GM21360 (cell line): ENCODE results near the gene IL4R.
"Not testable (repeated sequence)": the region's sequence is repeated elsewhere in the genome, so short reads cannot be mapped to it uniquely, and the experiment has no call there.

Experiments
- ATAC-seq: cut with Tn5 transposase; IDR thresholded peaks from one replicate; pipeline ENCODE4 v1.9.1; 2021; ENCODE audit warnings: mild to moderate bottlenecking, moderate library complexity; ENCODE audit not compliant: unreplicated experiment

The IL4R gene

DNA sequence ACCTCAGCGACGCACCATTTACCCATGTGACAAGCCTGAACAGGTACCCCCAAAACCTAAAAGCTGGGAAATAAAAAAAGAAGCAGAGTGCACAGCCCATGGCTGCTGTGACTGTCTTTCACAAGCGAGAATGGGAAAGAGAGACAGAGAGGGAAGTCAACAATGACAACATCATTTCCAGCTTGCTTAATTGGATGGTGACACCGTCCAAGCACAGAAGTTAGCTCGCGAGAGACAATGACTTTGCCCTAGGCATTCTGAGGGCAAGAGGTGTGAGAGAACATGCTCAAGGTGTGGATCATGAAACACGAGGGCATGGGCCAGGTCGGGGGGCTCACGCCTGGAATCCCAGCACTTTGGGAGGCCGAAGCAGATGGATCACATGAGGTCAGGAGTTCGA, 25.9 kb upstream of the IL4R start:
- no peak for ATAC-seq

DNA sequence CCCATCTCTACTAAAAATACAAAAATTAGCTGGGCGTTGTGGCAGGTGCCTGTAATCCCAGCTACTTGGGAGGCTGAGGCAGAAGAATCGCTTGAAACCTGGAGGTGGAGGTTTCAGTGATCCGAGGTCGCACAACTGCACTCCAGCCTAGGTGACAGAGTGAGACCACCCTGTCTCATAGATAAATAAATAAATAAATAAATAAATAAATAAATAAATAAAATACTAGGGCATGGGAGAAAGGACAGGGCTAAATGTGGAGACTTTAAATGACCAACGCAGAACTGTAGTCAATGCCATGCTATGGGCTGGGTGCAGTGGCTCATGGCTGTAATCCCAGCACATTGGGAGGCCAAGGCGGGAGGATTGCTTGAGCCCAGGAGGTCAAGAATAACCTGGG, 25.5 kb upstream of the IL4R start:
- not testable (repeated sequence) for ATAC-seq

DNA sequence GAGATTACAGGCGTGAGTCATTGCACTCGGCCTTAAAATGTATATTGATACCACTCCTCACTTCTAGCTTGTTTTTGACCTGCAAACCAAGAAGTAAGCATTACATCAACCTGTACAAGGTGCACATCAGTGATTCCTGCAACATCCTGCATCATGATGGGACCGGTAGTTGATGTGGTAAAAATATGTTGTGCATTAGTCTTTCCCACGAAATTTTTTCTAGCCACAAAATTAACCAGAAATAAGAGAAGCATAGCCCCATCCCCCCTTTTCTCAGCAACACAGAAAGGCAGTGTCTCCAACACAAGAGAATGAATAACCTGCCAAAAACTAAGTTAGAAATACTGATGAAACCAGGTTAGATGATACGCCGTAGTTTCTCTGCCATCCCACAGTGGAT, 24.1 kb upstream of the IL4R start:
- no peak for ATAC-seq

DNA sequence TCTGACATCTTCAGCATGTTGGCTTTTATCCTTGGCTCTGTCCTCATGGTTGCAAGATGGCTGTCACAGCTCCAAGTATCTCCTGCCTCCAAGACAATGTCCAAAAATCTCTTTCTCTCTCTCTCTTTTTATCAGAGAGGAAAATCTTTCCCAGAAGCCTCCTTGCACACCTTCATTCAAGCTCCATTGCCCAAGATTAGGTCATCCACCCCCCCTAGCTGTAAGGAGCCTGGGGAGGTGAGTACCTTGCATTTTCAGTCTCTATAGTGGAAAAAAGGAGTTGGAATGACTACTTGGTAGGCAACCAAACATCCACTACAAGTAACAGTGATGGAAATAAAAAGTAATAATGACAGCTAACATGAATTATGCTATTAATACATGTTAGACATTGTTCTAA, 23.2 kb upstream of the IL4R start:
- no peak for ATAC-seq

DNA sequence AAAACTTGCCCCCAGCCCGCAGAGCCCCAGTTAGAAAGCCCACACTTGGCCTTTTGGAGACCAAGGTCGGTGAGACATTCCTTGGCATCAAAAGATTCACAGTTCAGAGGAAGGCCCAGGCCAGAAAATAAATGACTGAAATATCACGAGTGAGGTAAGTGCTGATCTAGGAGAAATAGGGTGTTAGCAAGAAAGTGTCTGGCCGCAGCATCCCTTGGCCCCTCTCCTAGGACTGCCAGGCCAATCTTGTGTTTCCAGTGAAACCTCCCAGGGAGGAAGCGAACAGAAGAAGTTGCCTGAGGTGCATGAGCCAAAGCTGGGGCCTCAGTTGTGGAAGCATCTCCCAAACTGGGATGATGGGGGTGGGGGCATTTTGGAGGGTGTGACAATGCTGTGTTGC, 22.7 kb upstream of the IL4R start:
- ATAC-seq: no peak

DNA sequence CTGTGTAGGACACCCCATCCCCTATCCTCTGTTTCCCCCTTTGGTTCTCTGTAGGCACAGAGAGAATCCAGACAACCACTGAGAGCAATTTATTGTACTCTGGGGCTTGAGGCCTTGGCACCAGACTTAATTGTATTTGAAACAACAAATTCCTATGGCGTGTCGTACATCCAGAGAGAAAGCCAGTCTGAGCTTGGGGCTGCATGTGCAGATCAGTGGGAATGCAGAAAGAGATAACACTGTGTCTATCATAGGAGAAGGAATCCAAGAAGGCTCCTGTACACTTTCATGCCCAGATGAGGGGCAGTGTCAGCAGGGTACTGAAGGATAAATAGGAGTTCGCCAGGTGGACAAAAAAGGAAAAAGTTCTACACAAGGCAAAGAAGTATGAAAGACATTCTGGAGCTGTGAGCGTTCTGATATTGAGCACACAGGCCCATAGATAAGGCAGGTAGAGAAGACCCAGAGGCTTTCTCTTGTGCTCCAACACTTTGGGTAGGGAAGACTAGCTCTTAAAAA, 22.0 kb upstream of the IL4R start:
- no peak for ATAC-seq

DNA sequence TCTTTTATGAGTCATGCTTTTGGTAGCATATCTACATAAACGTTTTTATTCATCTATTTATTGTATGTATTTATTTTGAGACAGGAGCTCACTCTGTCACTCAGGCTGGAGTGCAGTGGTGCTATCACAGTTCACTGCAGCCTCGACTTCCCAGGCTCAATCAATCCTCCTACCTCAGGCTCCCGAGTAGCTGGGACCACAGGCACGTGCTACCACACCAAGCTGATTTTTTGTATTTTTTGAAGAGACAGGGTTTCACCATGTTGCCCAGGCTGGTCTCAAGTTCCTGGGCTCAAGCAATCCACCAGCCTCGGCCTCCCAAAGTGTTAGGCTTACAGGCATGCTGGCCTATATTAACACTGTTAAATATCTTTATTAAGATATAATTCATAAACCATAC, 20.4 kb upstream of the IL4R start:
- ATAC-seq: no peak

DNA sequence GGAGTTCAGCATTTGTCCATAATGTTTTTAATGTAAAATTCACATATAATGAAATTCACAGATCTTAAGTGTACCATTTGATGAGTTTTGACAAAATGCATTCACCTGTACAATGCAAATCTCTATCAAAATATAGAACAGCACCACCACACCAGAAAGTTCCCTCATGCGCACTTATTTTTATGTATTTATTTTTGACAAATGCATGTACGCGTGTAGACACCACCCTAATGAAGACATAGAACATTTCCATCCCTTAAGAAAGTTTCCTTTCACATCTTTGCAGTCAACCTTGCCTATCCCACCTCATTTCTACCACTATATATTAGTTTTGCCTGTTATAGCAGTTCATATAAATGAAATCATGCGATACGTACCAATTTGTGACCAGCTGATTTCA, 15.6 kb upstream of the IL4R start:
- ATAC-seq: no peak

DNA sequence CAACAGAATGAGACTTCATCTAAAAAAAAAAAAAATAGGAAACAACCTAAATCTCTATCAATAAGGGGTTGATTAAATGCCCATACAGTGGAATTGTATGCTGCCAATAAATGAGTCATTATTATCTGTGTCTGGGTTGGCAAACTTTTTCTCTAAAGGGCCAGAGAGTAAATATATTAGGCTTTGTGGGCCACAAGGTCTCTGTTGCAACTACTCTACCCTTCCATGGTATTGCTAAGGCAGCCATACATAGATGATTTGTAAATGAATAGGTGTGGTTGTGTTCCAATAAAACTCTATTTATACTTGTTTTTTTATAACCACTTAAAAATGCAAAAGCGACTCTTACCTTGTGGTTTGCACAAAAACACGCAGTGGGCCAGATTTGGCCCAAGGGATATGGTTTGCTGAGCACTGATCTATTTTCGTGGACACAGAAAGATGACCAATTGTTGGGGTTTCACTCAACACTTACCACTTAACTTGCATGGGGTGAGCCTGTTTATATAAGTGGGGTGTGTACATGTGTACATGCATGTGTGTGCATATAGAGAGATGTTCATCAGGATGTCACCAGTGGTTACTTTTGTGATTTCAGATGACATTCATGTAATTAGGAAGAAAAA, 12.4 kb upstream of the IL4R start:
- ATAC-seq: no peak

DNA sequence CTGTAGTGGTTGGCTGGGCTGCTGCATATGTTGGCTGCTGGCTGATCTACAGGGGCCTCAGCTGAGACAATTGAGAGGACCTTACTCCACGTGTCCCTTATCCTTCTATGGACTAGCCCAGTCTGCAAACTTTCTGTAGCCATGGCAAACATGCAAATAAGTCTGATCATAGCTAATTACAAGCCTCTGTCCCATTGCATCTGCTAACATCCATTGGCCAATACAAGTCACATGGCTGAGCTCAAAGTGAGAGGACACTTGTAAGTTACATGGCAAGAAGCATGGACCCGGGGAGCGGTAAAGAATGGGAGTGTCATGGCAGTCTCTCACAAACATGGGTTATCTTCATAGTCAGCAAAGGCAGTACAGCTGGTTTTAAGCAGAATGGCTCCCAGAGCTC, 11.6 kb upstream of the IL4R start:
- ATAC-seq: no peak

DNA sequence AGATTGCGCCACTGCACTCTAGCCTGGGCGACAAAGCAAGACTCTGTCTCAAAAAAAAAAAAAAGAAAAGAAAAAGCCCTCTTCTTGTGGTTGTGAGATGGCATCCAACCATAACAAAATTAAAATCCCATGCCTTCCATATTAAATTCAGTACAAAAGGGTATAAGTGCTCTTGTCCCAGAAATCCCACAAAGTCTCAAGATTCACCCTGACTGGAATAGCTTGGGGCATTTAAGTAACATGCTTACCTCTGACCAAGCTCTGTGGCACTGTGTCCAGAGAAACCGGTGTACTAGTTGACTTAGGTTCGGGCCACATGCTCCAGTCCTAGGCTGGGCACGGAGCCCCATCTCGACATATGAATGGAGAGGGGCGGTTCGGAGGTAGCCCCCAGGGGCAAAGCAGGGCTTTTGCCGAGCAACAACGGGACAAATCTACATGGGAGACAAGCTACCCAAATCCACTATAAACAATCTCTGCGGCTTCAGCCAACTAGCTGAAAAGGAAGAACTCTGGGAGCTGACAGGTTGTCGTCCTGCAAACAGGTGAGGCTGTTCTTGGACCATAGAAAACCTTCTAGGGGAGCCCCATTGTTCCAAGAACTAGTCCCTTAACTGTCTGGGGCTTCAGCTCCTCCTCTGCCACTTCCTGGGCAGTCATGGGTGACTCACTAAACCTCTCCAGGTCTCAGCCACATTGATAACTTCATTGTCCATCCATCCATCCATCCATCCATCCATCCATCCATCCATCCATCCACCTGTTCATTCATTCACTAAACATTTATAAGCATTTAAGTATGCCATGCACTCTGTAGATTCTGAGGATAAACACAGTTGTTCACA, 10.3 kb upstream of the IL4R start:
- no peak for ATAC-seq

DNA sequence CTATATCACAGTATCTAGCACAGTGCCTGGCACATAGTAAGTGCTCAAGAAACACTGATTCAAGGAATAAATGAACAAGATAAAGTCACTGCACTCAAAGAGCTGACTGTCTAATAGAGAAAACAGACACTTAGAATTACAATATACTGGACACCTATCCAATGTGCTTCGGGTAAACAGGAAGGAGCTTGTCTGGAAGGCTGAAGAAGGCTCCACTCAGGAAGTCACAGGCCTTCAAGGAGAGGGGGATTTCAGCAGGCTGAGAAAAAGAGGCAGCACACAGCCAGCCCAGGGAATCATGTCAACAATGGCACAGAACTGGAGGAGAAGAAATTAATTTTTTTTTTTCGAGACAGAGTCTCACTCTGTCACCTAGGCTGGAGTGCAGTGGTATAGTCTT, 9.7 kb upstream of the IL4R start:
- ATAC-seq: no peak

DNA sequence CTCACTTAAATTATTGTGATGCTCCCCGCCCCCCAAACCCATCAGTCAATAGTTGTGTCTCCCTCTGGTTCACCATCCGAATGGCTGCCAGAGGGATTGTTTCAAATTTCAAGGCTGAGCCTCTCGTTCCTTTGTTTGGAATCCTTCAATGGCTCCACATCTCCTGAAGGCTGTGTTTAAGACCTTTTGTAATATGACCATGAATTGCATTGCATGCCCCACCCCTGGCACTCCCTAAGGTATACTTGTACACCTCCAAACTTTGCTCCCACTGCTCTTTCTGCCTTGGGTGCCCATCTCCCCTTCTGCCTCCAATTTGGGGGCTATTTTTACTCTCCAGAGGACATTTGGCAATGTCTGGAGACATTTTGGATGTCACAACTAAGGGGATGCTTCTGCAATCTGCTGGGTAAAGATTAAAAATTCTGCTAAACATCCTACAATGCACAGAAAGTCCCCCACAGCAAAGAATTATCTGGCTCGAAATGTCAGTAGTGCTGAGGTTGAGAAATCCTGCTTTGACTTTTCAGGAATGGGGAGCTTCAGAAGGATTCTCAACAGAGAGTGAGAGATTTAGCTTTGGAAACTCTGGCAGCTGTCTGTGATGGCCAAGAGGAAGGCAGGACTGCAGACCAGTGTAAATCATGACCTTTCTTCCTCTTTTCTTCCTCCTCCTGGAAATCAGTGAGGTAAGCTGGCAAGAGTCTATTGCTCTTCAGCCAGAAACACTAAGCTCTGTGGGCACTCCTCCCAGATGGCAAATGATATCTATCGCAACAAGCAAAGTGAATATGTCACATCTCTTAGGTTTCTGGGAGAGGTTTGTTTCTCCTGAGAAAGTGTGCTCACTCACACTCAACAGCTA, 8.7 kb upstream of the IL4R start:
- ATAC-seq: no peak

DNA sequence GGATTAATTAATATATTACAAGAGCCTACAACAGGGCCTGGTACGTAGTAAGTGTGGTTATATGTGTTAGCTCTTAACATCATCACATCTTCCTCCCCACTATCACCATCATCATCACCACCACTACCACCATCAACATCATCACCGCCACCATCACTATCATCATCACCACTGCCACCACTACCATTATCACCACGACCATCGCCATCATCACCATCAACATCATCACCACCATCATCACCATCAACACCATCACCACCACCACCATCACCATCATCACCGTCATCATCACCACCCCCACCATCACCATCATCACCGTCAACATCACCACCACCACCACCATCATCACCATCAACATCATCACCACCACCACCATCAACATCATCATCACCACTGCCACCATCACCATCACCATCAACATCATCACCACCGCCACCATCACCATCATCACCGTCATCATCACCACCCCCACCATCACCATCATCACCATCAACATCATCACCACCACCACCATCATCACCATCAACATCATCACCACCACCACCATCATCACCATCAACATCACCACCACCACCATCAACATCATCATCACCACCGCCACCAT, 7.8 kb upstream of the IL4R start:
- no peak for ATAC-seq

DNA sequence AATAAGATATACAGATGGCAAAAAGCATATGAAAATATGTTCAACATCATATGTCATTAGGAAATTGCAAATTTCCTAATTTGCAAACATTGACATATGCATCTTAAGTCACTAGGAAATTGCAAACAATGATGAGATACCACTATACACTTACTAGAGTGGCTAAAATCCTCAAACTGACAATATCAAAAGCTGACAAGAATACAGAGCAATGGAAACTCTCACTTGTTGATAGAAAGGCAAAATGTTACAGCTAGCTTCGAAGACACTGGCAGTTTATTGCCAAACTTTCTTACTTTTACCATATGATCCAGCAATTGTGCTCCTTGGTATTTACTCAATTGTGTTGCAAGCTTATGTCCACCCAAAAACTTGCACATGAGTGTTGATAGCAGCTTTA, 5.0 kb upstream of the IL4R start:
- no peak for ATAC-seq

DNA sequence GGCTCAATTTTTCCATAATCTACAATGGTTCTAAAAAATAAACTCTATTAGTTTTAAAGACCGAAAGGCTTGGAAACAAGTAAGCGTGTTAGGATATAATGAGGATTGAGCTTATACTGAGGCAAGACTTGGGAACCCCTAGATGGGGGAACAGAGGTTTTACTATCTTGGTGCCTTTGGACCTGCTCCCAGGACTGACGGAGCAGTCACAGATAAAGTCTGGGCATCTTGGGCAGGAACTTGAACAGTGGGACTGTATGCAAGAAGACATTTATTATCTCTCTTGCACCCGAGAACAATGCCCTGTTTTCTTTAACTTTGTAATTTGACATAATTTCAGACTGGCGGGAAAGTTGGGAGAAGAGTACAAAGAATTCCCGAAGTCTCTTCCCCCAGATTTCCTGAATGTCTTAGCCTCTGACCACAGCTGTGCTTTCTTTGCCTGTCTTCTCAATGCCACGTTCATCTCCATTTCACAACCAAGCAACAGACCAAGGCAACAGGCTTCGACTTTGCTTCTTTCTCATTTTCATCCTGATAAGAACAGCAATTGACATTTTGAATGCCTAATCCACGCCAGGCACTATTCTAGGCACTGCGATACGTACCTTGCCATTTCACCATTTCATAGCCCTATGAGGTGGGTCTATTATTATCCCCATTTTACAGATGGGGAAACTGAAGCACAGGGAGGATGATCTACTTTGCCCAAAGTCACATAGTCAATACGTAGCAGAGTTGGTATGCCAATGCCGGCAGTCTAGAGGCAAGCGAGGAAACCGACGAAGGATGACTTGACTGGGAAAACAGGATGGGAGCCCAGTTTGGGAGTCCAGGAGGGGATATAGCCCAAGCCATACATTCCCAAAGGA, 3.0 kb upstream of the IL4R start:
- ATAC-seq: no peak

DNA sequence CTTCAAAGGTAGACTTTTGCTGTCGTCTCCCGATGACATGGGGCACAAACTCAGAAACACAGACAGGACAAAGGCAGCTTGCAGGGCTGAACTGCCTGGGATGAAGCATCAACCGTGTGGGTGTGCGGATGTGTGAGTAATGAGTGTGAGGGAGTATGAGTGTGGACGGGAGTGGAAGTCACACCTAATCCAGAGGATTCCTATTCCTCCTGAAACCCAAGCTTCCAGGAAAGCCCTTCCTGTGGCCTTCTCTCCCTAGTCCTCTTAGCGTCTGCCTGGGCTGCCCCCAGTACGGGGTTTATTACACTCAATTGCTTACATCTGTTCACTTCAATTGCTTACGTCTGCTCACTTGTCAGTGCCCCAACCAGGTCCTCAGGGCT, 2.3 kb upstream of the IL4R start:
- no peak for ATAC-seq

DNA sequence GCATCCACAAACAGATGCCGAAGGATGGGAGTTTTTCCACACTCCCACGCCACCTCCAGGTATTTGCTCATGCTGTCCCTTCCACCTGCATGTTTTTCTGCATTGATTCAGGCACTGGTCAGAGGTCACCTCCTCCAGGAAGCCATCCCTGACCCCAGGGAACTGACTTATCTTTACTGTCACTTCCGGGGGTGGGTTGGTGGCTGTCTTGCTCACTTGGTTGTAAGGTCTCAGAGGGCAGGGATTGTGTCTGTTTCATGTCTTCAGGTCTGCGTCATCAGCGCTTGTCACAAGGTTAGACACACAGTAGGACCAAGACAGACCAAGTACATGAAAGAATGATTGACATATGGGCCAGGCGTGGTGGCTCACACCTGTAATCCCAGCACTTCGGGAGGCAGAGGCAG, 1.9 kb upstream of the IL4R start:
- ATAC-seq: no peak

DNA sequence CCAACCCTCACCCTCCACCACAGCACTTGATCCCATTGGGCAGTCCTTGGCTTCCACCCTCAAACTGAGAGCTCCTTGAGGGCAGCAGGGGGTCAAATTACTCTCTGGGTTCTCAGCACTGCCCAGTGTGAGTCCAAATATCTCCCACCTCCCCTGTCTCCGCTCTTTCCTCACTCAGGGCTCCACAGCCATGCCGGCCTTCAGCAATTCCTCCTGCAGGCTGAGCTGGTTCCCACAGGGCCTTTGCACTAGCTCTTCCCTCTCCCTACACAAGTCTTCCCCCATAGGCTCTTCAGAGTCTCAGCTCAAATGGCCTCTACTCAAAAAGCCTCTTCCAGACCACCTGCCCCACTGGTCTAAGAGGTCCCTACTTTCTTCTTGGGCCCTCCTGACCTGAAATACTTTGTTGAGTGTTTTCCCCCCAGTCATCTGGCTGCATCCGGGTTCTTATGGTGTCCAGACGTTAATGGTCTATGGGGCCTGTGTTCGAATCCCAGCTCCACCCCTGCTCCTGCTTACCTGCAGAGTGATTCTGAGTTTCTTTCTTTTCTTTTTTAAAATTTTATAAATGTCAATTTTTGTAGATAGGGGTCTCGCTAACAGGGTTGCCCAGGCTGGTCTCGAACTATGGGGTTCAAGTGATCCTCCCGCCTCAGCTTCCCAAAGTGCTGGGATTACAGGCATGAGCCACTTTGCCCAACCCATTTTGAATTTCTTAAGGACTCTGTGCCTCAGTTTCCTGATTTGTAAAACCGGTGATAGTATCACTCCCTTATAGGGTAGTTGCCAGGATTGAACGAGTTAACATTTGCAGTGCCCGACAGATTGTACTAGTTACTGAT, 973 bp upstream of the IL4R start:
- no peak for ATAC-seq
